NCI-H1092 treated with DMSO at 0.1 percent for 48 hours (cell line): Measurements from ENCODE around the gene HPCAL4.

Experiments used
- DNase-seq: peaks from one replicate; lab custom pipeline; 2025; lab: John Stamatoyannopoulos, UW

The HPCAL4 gene

DNA sequence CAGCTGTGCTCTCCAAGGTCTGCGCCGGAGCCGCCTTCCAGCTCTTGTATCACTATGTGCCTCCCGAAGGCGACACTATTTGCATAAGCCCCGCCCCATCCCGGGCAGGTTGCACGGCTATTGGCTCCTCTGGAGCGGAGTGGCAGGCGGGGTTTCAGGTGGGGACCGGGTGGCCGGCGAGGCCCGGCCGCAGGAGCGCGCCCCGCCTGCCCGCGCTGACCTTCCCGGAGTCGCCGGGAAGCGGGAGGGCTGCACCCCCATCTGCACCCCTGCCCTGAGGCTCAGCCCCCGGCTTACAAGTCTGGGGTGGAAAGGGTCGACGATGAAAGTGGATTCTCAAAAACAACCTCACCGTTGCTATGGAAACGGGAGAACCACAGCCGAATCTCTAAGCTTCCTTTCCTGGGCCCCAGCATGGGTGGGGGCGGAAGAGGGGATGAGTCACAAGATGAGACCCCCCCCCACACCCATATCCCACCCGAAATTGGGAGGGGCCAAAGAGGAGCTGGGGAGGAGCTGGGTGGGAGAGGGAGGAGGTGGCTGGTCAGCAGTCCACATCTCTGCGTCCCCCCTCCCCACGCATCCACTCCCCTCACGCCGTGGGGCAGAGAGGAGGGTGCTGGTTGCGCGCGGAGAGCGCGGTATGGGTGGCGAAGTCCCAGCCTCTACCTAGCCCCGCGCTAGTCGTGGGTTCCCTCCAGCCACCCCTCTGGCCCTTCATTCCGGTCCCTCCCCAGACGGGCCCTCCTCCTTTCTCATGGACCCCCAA lies at the start of gene HPCAL4:
HPCAL4 (minus strand) TSS at position 51 of the 769 bp plus-strand sequence. CDS start 6,830 bp downstream, outside the sequence.
- DNase-seq: peak; percentile 100

- DNase-seq: peak; percentile 99
Measured at GRCh38 chr1:39738622-39739366, 47.6 kb upstream of the HPCAL4 start, which contains the start of gene PPIE. TSS of gene PPIE (plus strand) at chr1:39738882. CDS start at chr1:39738901, 19 bp downstream.

GRCh38 chr1:39737546-39738169 lies 46.4 kb upstream of the HPCAL4 start:
- no peak for DNase-seq

GRCh38 chr1:39735731-39736130 lies 44.5 kb upstream of the HPCAL4 start:
- no peak for DNase-seq

DNA sequence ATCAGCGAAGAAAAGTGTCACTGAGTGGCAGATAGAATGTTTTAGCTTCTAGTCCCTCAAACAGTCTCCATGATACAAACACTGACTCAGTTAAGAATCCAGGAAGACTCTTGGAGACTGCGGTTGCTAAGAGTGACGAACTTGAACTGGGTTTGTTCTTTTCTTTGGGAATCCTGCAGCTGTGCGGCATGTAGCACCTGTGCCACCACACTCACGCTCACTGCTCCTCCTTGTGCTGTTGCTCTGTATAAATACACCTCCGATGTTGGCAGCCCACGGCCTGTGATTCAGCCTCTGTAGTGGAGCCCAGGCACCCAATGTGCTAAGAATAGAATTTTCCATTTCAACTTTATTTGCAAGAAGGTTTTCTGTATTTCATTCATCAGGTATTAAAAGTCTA lies 41.9 kb upstream of the HPCAL4 start:
- DNase-seq: no peak

DNA sequence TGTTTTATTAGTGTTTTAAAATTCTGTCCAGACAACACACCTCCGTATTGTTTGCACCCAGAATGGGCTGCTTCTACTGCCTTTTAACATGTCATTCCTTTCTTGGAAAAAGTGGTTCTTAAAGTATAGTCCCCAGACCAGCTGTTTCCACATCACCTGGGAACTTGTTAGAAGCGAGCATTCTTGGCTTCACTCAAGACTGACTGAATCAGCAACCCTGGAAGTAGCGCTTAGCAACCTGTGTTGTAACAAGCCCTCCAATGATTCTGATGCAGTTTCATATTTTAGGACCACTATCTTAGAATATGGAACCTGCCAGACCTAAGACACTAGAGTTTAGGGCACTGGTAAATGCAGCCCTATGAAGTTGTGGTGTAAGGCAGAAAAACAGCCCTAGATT lies 41.5 kb upstream of the HPCAL4 start:
- DNase-seq: no peak

- DNase-seq: no peak
Measured at GRCh38 chr1:39729842-39730241, 38.6 kb upstream of the HPCAL4 start.

- no peak for DNase-seq
Measured at GRCh38 chr1:39729030-39729429, 37.8 kb upstream of the HPCAL4 start.

DNA sequence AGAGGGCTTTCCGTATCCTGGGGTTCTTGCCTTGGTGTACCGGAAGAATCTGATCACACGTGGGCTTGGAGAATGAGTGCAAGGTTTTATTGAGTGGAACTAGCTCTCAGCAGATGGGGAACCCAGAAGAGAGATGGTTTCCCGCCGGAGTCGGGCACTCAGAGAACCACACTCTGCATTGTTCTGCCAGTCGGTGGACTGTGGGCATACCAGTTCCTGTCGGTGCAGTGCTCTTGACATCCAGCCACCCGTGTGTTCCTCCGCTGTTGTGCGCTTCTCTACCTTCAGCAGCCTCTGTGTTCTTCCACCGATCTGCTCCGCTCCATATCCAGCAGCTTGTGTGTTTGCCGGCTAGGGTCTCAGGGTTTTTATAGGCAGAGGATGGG lies 36.7 kb upstream of the HPCAL4 start:
- DNase-seq: no peak

DNA sequence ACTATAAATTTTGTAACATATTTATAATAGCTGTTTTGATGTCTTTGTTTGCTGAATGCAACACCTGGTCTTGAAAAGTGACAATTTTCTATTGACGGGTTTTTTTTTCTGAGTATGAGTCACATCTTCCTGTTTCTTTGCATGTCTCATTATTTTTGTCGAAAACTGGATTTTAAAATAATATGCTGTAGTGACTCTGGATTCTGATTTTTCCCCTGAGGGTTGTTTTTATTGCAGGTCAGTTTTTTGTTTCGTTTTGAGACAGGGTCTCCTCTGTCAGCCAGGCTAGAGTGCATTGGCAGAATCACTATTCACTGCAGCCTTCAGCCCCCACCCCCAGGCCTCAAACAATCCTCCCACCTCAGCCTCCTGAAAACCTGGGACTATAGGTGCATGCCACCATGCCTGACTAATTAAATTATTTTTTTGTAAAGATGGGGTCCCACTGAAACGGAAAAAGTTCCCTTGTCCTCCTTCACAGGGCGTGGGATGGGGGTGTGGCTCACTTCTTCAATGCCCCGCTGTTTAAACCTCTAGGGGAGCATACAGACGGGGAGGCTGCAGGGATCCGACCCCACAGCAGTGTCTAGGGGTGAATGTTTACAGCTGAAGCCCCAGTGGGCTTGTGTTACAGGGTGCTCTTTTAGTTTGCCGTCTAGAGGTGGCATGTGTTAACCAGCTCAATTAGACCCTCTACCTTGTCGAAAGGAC lies 36.1 kb upstream of the HPCAL4 start:
- DNase-seq: no peak

GRCh38 chr1:39726600-39726999 lies 35.4 kb upstream of the HPCAL4 start:
- DNase-seq: no peak

DNA sequence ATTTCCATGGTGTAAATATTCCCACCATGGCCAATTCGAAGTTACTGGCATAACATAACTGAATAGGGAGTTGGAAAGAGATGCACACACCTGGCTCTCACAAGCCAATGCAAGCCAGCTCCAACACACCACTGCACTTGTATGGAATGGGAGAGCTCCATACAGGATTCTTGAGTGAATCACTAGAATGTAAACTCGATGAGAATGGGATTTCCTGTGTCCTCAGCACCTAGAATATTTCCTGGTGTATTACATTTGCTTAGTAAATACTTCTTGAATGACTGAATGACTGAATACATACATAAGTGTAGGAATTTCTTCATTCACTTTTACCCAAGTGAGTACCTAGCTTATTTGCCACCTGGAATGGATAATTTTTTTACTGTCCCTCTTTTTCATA lies 31.3 kb upstream of the HPCAL4 start:
- no peak for DNase-seq

DNA sequence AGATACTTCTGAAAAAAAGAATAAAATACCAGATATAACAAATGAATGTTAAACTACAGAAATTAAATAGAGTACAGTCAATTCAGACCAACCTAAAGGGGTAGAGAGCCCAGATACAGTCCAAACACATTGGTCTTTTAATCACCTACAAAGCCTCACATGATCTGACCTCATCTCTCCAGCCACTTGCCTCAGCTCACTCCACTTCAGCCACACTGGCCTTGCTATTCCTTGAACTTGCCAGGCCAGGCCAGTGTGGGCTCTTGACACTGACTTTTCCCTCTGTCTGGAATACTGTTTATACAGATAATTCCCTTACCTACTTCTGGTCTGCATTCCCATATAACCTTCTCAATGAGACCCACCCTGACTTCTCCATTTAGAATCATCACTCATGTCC lies 30.4 kb upstream of the HPCAL4 start:
- DNase-seq: no peak

- peak; percentile 100 for DNase-seq
Measured at GRCh38 chr1:39720094-39720999, 29.1 kb upstream of the HPCAL4 start.

- no peak for DNase-seq
Measured at GRCh38 chr1:39717809-39718208, 26.6 kb upstream of the HPCAL4 start.

GRCh38 chr1:39713557-39713956 lies 22.3 kb upstream of the HPCAL4 start:
- no peak for DNase-seq

DNA sequence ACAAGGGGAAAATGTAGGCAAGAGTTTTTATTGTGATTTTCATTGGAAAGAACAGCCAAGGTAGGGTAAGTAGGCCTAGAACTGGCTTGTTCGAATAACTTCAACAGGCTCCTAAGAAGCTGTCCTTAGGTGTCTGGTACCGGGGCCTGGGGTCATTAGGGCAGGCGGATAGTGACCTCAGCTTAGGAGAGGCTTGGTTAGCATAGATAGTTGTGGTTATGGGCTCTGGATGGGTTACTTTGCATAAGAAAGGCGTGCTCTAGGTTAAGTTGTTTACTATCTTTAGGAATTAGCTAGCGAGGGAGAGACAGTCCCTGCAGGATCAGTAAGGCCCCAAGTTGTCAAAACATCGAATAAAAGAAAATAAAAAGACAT lies 20.7 kb upstream of the HPCAL4 start:
- no peak for DNase-seq

DNA sequence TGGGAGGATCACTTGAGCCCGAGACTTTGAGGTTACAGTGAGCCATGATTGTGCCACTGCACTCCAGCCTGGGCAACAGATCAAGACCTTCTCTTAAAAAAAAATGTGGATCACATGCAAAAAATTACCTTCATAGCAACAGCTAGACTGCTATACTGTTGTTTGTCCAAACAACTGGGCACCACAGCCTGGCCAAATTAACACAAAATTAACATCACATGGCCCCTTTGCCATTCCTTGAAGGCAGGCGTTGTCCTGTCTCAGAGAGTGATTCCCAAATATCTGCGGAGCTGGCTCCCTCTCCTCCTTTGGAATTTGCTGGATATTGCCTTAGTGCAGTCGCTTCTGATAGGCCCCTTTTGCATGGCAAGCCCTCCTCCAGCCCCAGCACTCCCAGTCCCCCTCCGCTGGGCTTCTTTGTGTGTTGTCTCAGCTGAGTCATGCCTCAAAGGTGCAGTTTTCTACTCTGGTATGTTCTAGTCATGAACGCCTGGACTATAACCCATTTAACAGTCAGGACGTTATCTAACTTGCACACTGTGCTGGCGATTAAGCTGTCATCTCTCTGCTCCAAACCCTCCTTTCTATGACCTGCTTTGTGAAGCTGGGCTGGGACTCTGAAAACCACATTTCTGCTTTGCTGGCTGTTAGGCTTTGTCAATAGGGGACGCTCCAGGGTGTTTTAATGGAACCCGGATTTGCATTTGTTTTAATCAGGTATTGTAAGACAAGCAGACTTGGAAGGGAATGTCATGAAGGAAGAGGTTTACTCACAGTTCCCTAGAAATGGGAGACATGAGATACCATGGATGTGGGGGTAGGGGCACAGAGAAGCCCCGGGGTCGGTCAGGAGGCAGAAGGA lies 20.1 kb upstream of the HPCAL4 start:
- DNase-seq: no peak

DNA sequence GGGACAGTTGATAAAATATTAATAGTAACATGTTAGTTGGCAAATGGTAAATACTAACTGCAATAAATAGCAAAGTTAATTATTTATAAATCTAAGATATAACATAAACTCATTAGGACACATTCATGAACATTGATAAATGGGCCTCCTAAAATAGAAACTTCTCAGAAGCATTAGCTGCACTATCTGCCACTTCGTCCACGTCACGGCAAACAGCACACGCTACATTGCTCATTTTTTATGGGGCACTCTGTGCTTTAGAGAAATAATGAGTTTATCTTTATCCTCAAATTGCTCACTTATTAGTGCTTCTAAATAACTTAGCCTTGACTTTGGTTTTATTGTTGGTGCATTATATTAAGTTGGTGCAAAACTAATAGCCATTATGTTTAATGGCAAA lies 16.3 kb upstream of the HPCAL4 start:
- no peak for DNase-seq

DNA sequence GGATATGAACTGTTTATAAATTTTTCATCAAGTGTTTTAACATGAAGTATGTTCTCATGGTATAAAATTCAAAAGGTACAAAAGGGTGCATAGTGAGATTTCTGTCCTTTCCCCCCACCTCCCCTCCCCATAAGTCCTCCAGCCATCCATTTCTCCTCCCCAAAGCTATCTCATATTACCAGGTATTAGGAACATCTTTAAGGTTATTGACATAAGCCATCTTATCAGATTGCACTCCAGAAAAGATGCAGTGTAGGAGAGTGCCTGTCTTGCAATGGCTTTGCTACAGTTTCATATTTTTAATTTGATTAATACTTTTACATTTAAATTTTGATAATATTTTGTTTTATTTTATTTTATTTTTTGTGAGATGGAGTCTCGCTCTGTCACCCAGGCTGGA lies 13.5 kb upstream of the HPCAL4 start:
- no peak for DNase-seq
